Measurements from ENCODE around the gene AMZ2. TPM values are rescaled to one million over a fixed set of nuclear protein-coding genes. Genes with fewer than 3 reads are reported as not detected.
A peak's percentile ranks its signal among the peaks of the same experiment; 100 is the strongest.

The AMZ2 gene
- total and polyA plus RNA-seq, 2 of the 8 experiments (the other 6 are each of a cell fraction or from before 2014, with no cell fraction given): 49.5 to 71.0 TPM

GRCh38 chr17:68301438-68301959 lies 53.7 kb downstream of the AMZ2 start:
- Histone ChIP-seq H3K4me1 (replicated peaks in 1 of 4; ENCODE audit: control insufficient read depth in 3 of 4, insufficient read depth in 4 of 4, low read length in 3 of 4) (peaks cover 3 to 18% (median 9%) of the 10 kb centered on the region in 4 experiments), H2BK12ac (ENCODE audit: low read depth, low read length) (no peak overlapping the region), H3K4ac (replicated peaks; ENCODE audit: insufficient read length, low read depth, low read length) (no peak overlapping the region), H3K27me3 (replicated peaks in 1 of 4; ENCODE audit: control insufficient read depth in 3 of 4, extremely low read depth in 1 of 4, insufficient read depth in 3 of 4, low read length in 3 of 4) (no peaks in the 10 kb centered on the region), H2AK5ac (ENCODE audit: low read depth, low read length) (no peak overlapping the region), H3K79me2 (ENCODE audit: control insufficient read depth in 1 of 2, insufficient read depth in 2 of 2, low read length in 2 of 2) (no peaks in the 10 kb centered on the region; a peak in 1 of 4 replicates), H4K5ac (ENCODE audit: insufficient read length, low read depth, low read length) (no peak overlapping the region), H2BK120ac (replicated peaks; ENCODE audit: low read depth, low read length) (no peak overlapping the region), H3K56ac (replicated peaks; ENCODE audit: insufficient read length, low read depth, low read length) (no peak overlapping the region), H3K79me1 (ENCODE audit: low read depth, low read length) (no peaks in the 10 kb centered on the region), H3K4me2 (ENCODE audit: insufficient read depth in 1 of 2, low read depth in 2 of 2, low read length in 2 of 2) (peak overlapping the region; percentile 24 to 43; a peak in 1 of 4 replicates), H3K23ac (ENCODE audit: insufficient read length) (no peak overlapping the region), H3K4me3 (ENCODE audit: extremely low read depth in 1 of 4, insufficient read depth in 2 of 4, low read depth in 3 of 4, low read length in 4 of 4) (no peak overlapping the region), H2BK15ac (ENCODE audit: low read length) (0 out of 2 replicates have a peak overlapping the region, but pooled peaks have one; percentile 63), H3K9me3 (ENCODE audit: insufficient read depth in 2 of 2, low read depth in 1 of 2, low read length in 1 of 2) (no peaks in the 10 kb centered on the region), H2BK5ac (ENCODE audit: low read depth, low read length) (no peak overlapping the region), H2AFZ (ENCODE audit: low read length) (0 out of 2 replicates have a peak overlapping the region, but pooled peaks have one; percentile 2), H3K27ac (ENCODE audit: low read depth, low read length) (no peak overlapping the region), H4K91ac (replicated peaks; ENCODE audit: insufficient read length, low read length) (peak overlapping the region; percentile 62), H4K20me1 (replicated peaks in 1 of 2; ENCODE audit: control insufficient read depth in 1 of 2, insufficient read depth in 2 of 2, low read length in 2 of 2) (no peaks in the 10 kb centered on the region), H3K36me3 (ENCODE audit: control insufficient read depth in 2 of 4, insufficient read depth in 4 of 4, low read length in 3 of 4) (no peaks in the 10 kb centered on the region), H2BK20ac (ENCODE audit: low read length) (no peak overlapping the region), H4K8ac (ENCODE audit: extremely low read depth, insufficient read depth, low read length) (no peak overlapping the region), H3K23me2 (ENCODE audit: low read depth, low read length) (no peaks in the 10 kb centered on the region), H3K9ac (replicated peaks in 1 of 4; ENCODE audit: extremely low read depth in 1 of 4, low read depth in 3 of 4, low read length in 3 of 4) (no peak overlapping the region), H3K18ac (ENCODE audit: extremely low read depth, low read length) (0 out of 2 replicates have a peak overlapping the region, but pooled peaks have one; percentile 54), H3K14ac (ENCODE audit: insufficient read length) (no peak overlapping the region)
- DNase-seq (ENCODE audit: low read depth in 1 of 2, low spot score in 2 of 2): no peak
- POLR2A ChIA-PET (ENCODE audit: partially characterized antibody): interaction anchor here (0.6 to 2.5 kb wide), 4 partner anchors 9 to 193 kb away, joined by 3 to 7 read pairs (median 4); partner anchors contain the start of gene AMZ2
- peak; percentile 3 for TF ChIP-seq NANOG (IDR thresholded peaks at IDR 0.05; ENCODE audit: insufficient read depth, low read depth, low read length, poor library complexity, severe bottlenecking)
- no peak for TF ChIP-seq CBX5 (IDR thresholded peaks at IDR 0.05; ENCODE audit: low read depth, low read length)
- TF ChIP-seq HDAC2 (IDR thresholded peaks at IDR 0.05; ENCODE audit: borderline replicate concordance in 1 of 2, low read depth in 2 of 2, low read length in 2 of 2): no peak
- no peak for TF ChIP-seq TEAD4 (IDR thresholded peaks at IDR 0.05; ENCODE audit: low read depth, low read length)
- no peak for TF ChIP-seq SP4 (IDR thresholded peaks at IDR 0.05; ENCODE audit: low read length)
- TF ChIP-seq BCL11A (IDR thresholded peaks at IDR 0.05; ENCODE audit: low read depth in 2 of 2, low read length in 2 of 2): no peak
- TF ChIP-seq SAP30 (IDR thresholded peaks at IDR 0.05; ENCODE audit: insufficient read depth, insufficient replicate concordance, low read length): no peak
- CTCF ChIA-PET (ENCODE audit: partially characterized antibody): interaction anchor here (0.6 to 1.7 kb wide), 5 partner anchors 21 to 313 kb away, joined by 3 to 4 read pairs (median 3); no protein-coding TSS in a partner anchor
- no peak for FAIRE-seq
- WGBS, 2 experiments (ENCODE audit: extremely low coverage in 1 of 2, insufficient coverage in 1 of 2, insufficient read length in 1 of 2, insufficient replicate concordance in 2 of 2, low coverage in 1 of 2, low lambda C conversion rate in 2 of 2, missing lambda C conversion rate in 1 of 2): 70% methylated on average over 9 of the region's 9 CpGs; no CpG with 5 or more reads in 1 of the 2 experiments

Measured in H1 (cell line).